Naive thymus-derived CD4-positive, alpha-beta T cell (primary cell): ENCODE results near the gene FRMD4A. TPM values are rescaled to one million over a fixed set of nuclear protein-coding genes. Genes with fewer than 3 reads are reported as not detected.
"Not testable (repeated sequence)": the region's sequence is repeated elsewhere in the genome, so short reads cannot be mapped to it uniquely, and the experiment has no call there.

Experiments
- ATAC-seq: fragments of 150-1000 bp; cut with Tn5 transposase; 2 replicates; pipeline ENCODE4 v1.10.0; 2021; ENCODE audit warnings: mild to moderate bottlenecking, moderate library complexity
- CTCF ChIA-PET: fragments of 350-600 bp; sonication (Branson Sonifier 250); formaldehyde crosslinking; loops from one replicate; lab custom pipeline; 2021; ENCODE audit warnings: antibody characterized with exemption; lab: Charles Lee
- POLR2A ChIA-PET: fragments of 350-600 bp; sonication (Branson Sonifier 250); formaldehyde crosslinking; loops from one replicate; lab custom pipeline; 2021; ENCODE audit warnings: antibody characterized with exemption, inconsistent platforms; lab: Charles Lee
- DNase-seq, 9 donors: peaks; one replicate each; pipeline versions ENCODE4 v3.0.0 to v3.0.0-alpha.2; 2020 to 2022; ENCODE audit warnings: mixed read lengths in 1 of 9
- H3K27ac ChIP-seq: one replicate; pipeline ENCODE4 v1.7.0; 2013; ENCODE audit warnings: mild to moderate bottlenecking, low read depth, low read length, moderate library complexity
- H3K27me3 ChIP-seq, 2 donors: one replicate each; pipeline ENCODE4 v1.7.0; 2013; ENCODE audit warnings: low read length in 2 of 2, mild to moderate bottlenecking in 2 of 2, moderate library complexity in 2 of 2; ENCODE audit not compliant: control insufficient read depth in 2 of 2, insufficient read depth in 2 of 2
- H3K36me3 ChIP-seq, 3 experiments: 1 replicate in 2 of 3; 2 replicates in 1 of 3; pipeline ENCODE4 v1.7.0; 2013; ENCODE audit warnings: low read length in 3 of 3, mild to moderate bottlenecking in 3 of 3, moderate library complexity in 1 of 3; ENCODE audit not compliant: insufficient read depth in 3 of 3, control insufficient read depth in 2 of 3
- H3K4me1 ChIP-seq, 2 donors: one replicate each; pipeline ENCODE4 v1.7.0; 2013; ENCODE audit warnings: low read length in 2 of 2, mild to moderate bottlenecking in 2 of 2, moderate library complexity in 1 of 2; ENCODE audit not compliant: control insufficient read depth in 2 of 2, insufficient read depth in 2 of 2
- H3K4me3 ChIP-seq: 2 replicates; pipeline ENCODE4 v1.7.0; 2013; ENCODE audit warnings: mild to moderate bottlenecking, low read length
- H3K9me3 ChIP-seq, 3 experiments: 1 replicate in 2 of 3; 2 replicates in 1 of 3; pipeline ENCODE4 v1.7.0; 2013; ENCODE audit warnings: low read length in 3 of 3; ENCODE audit not compliant: control insufficient read depth in 2 of 3
- H3K27ac Mint-ChIP-seq, 9 donors: one replicate each; pipeline ENCODE4 v1.8.0; 2020 to 2022; ENCODE audit warnings: mixed read lengths in 9 of 9, mild to moderate bottlenecking in 8 of 9, moderate library complexity in 5 of 9, inconsistent platforms in 2 of 9
- H3K27me3 Mint-ChIP-seq, 5 donors: one replicate each; pipeline ENCODE4 v1.8.0; 2021 to 2022; ENCODE audit warnings: mixed read lengths in 5 of 5, mild to moderate bottlenecking in 1 of 5
- H3K36me3 Mint-ChIP-seq, 5 donors: one replicate each; pipeline ENCODE4 v1.8.0; 2020 to 2022; ENCODE audit warnings: mixed read lengths in 5 of 5, mild to moderate bottlenecking in 3 of 5, inconsistent platforms in 1 of 5
- H3K4me1 Mint-ChIP-seq, 7 donors: one replicate each; pipeline ENCODE4 v1.8.0; 2020 to 2022; ENCODE audit warnings: mixed read lengths in 7 of 7, mild to moderate bottlenecking in 3 of 7, inconsistent platforms in 1 of 7
- H3K4me3 Mint-ChIP-seq, 10 donors: one replicate each; pipeline ENCODE4 v1.8.0; 2020 to 2022; ENCODE audit warnings: mild to moderate bottlenecking in 10 of 10, mixed read lengths in 10 of 10, moderate library complexity in 6 of 10, inconsistent platforms in 2 of 10
- H3K9me3 Mint-ChIP-seq, 11 donors: one replicate each; pipeline ENCODE4 v1.8.0; 2020 to 2022; ENCODE audit warnings: mixed read lengths in 11 of 11, mild to moderate bottlenecking in 4 of 11, inconsistent platforms in 1 of 11, moderate library complexity in 1 of 11
- intact Hi-C, 2 donors: fragments of 100-400 bp; cut with micrococcal nuclease; formaldehyde crosslinking; loops; one replicate each; pipeline ENCODE4 v1.15.1; 2023
- polyA plus RNA-seq, 2 donors: library from polyadenylated mRNA; unstranded; fragments of 300-500 nt; fragmentation: Illumina TruSeq; gene quantifications; one replicate each; pipeline ENCODE4 v1.2.3, GENCODE V29; 2021
- total RNA-seq, 6 experiments: library from RNA in 5 of 6; stranded (reverse) in 5 of 6; gene quantifications; 1 replicate in 5 of 6; 2 replicates in 1 of 6; pipeline ENCODE4 v1.2.3 and lab custom pipeline; 2021 to 2026

FRMD4A gene
- total and polyA plus RNA-seq, 7 experiments from 2014 or later: 0.10 to 3.1 (median 0.62) TPM

DNA sequence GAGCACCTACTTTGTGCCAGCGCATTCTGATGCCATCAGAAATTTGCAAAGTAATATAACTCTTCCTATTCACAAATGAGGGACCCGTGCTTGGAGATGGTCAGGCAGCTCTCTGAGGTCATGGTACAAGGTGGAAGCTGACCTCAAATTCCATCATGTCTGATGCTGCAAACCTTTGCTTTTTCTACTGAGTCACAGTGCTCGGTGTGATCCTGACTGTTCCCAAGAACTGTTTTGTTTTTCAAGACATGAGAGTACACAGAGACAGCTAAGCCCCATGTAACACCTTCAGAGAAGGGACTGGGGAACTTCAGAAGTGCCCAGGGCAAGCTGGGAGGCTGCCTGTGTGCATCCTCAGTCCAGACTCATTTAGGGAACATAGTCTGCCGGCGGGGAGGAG, 111.3 kb downstream of the FRMD4A start:
- CTCF ChIA-PET: no interaction called here
- H3K27ac Mint-ChIP-seq: no peak overlapping the region
- no peaks in the 10 kb centered on the region for H3K9me3 ChIP-seq
- H3K36me3 ChIP-seq: no peaks in the 10 kb centered on the region
- POLR2A ChIA-PET: no interaction called here
- DNase-seq (no peak), ATAC-seq (no peak)
- peaks cover 0 to 2% (median 0%) of the 10 kb centered on the region in 11 donors for H3K9me3 Mint-ChIP-seq
- no peaks in the 10 kb centered on the region for H3K36me3 Mint-ChIP-seq
- no peak overlapping the region for H3K27ac ChIP-seq
- H3K4me1 ChIP-seq: no peaks in the 10 kb centered on the region
- H3K27me3 ChIP-seq: no peaks in the 10 kb centered on the region
- intact Hi-C loops: no loop called here
- no peak overlapping the region for H3K4me3 ChIP-seq
- H3K4me3 Mint-ChIP-seq: no peak overlapping the region
- peaks cover 0 to 11% (median 5%) of the 10 kb centered on the region in 5 donors for H3K27me3 Mint-ChIP-seq
- peaks cover 0 to 1% (median 0%) of the 10 kb centered on the region in 7 donors for H3K4me1 Mint-ChIP-seq

DNA sequence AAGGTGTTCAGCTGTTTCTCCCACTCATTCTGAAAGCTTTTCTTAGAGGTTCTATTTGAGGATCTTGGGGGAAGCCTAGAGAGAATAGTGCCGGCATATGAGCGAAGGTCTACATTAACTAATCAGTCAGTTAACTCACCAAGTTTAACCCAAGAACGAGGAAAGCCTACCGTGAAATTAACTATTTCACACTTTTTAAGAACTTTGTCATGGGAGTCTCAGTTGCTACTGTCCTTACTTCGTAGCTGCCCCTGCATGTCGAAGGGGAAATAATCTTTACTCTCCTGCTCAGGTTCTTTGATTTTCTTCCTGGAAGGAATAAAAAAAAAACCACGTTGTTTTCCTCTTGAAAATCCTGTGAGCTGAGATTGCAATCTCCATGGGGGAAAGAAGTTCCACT, 115.1 kb downstream of the FRMD4A start:
- H3K27me3 ChIP-seq: no peaks in the 10 kb centered on the region
- Mint-ChIP-seq H3K27ac (no peak overlapping the region), H3K9me3 (peaks cover 0 to 2% (median 0%) of the 10 kb centered on the region in 11 donors), H3K27me3 (peaks cover 0 to 21% (median under 1%) of the 10 kb centered on the region in 5 donors), H3K36me3 (no peaks in the 10 kb centered on the region), H3K4me1 (peaks cover 0 to 1% (median 0%) of the 10 kb centered on the region in 7 donors), H3K4me3 (no peak overlapping the region)
- H3K9me3 ChIP-seq: no peaks in the 10 kb centered on the region
- DNase-seq: no peak
- intact Hi-C loops: no loop called here
- H3K36me3 ChIP-seq: no peaks in the 10 kb centered on the region
- H3K4me3 ChIP-seq: no peak overlapping the region
- no peaks in the 10 kb centered on the region for H3K4me1 ChIP-seq
- ChIA-PET POLR2A (no interaction called here), CTCF (no interaction called here)
- no peak for ATAC-seq
- H3K27ac ChIP-seq: no peak overlapping the region

DNA sequence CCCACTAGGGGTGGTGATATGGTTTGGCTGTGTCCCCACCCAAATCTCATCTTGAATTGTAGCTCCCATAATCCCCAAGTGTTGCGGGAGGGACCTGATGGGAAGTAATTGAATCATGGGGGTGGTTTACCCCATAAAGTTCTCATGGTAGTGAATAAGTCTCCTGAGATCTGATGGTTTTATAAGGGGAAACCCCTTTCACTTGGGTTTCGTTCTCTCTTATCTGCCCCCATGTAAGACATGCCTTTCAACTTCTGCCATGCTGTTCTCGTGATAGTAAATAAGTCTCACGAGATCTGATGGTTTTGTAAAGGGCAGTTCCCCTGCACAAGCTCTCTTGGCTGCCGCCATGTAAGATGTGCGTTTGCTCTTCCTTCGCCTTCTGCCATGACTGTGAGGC, 117.0 kb downstream of the FRMD4A start:
- H3K36me3 ChIP-seq, CTCF ChIA-PET, H3K9me3 Mint-ChIP-seq, H3K27me3 ChIP-seq, POLR2A ChIA-PET, H3K27ac Mint-ChIP-seq, DNase-seq, H3K4me3 Mint-ChIP-seq, H3K4me1 Mint-ChIP-seq, H3K4me3 ChIP-seq, ATAC-seq, H3K9me3 ChIP-seq, intact Hi-C loops, H3K4me1 ChIP-seq, H3K27ac ChIP-seq, H3K36me3 Mint-ChIP-seq: not testable (repeated sequence)
- H3K27me3 Mint-ChIP-seq: peaks cover 0 to 14% (median 0%) of the 10 kb centered on the region in 5 donors

DNA sequence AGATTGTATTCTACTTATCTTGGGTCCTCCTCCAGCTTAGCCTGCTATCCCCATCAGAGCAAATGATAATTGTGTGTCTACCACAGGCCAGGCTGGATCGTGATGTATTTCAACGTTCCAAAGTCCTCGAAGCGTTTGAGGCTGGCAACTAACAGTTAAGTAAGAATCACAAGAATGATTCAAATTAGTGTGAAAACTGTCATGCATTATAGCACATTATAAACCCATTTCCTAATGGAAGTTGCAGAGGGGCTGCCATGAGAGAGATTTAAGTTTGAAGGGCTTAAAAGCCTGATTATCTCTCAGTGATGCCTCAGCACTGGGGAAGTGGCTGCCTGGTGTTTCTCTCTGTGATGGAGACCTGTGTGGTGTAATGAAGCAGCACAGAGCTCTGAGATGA, 119.1 kb downstream of the FRMD4A start:
- CTCF ChIA-PET: no interaction called here

DNA sequence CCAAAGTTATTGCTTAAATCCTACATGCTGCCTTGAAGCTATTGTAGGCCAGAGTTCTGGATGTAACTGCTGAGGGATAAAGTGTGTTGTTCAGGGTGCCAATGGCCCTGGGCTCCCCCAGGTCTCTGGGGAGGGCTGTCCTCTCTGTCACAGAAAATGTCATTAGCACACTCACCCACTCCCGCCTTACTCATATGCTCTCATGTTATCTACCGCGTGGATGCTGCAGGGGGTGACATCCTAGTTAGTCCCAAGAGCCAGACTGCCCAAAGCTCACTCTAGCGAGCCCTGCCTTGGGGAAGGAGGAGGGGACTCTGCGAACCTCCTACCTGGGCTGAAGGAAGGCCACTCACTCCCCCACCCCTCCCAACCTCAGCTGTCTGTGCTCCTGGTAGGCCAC, 122.5 kb downstream of the FRMD4A start:
- intact Hi-C loops: no loop called here
- Mint-ChIP-seq H3K27me3 (peaks cover 0 to 14% (median 4%) of the 10 kb centered on the region in 5 donors), H3K4me1 (peaks cover 0 to 1% (median 0%) of the 10 kb centered on the region in 7 donors), H3K9me3 (no peaks in the 10 kb centered on the region), H3K4me3 (no peak overlapping the region), H3K27ac (no peak overlapping the region), H3K36me3 (peaks cover 0 to 3% (median 0%) of the 10 kb centered on the region in 5 donors)
- POLR2A ChIA-PET: no interaction called here
- no peaks in the 10 kb centered on the region for H3K4me1 ChIP-seq
- no peaks in the 10 kb centered on the region for H3K9me3 ChIP-seq
- no peaks in the 10 kb centered on the region for H3K36me3 ChIP-seq
- H3K27me3 ChIP-seq: no peaks in the 10 kb centered on the region
- H3K4me3 ChIP-seq: no peak overlapping the region
- no peak overlapping the region for H3K27ac ChIP-seq
- DNase-seq (no peak), ATAC-seq (no peak)
- CTCF ChIA-PET: interaction anchor here (1.7 kb wide), 1 partner anchor 11 kb away, joined by 3 read pairs; no protein-coding TSS in a partner anchor

More for the DNA sequence above, 119.1 kb downstream of the FRMD4A start:
- DNase-seq (no peak), ATAC-seq (no peak)
- H3K9me3 Mint-ChIP-seq: peaks cover 0 to 2% (median 0%) of the 10 kb centered on the region in 11 donors
- no peaks in the 10 kb centered on the region for H3K9me3 ChIP-seq
- H3K27me3 Mint-ChIP-seq: peaks cover 0 to 14% (median 0%) of the 10 kb centered on the region in 5 donors
- H3K27ac Mint-ChIP-seq: no peak overlapping the region
- no peaks in the 10 kb centered on the region for H3K36me3 ChIP-seq
- H3K4me3 ChIP-seq: no peak overlapping the region
- no peak overlapping the region for H3K4me3 Mint-ChIP-seq
- no peaks in the 10 kb centered on the region for H3K27me3 ChIP-seq
- POLR2A ChIA-PET: no interaction called here
- H3K4me1 ChIP-seq: no peaks in the 10 kb centered on the region
- H3K27ac ChIP-seq: no peak overlapping the region
- no peaks in the 10 kb centered on the region for H3K4me1 Mint-ChIP-seq
- intact Hi-C loops: no loop called here
- H3K36me3 Mint-ChIP-seq: peaks cover 0 to 3% (median 0%) of the 10 kb centered on the region in 5 donors

DNA sequence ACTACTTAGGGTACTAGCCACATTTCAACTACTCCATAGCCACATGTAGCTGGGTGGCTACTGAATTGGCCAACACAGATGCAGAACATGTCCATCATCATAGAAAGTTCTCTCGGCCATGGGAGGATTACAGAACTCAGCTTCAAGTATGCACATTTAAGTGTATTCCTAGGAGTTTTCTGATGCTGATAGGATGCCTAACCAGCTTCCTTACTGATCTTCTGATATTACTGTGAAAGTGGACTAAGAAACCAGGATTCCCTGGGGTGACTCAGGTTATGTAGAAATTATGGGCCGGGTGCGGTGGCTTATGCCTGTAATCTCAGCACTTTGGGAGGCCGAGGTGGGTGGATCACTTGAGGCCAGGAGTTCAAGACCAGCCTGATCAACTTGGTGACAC, 125.5 kb downstream of the FRMD4A start:
- Histone ChIP-seq H3K4me3 (no peak overlapping the region), H3K4me1 (no peaks in the 10 kb centered on the region), H3K36me3 (no peaks in the 10 kb centered on the region), H3K27ac (no peak overlapping the region), H3K9me3 (no peaks in the 10 kb centered on the region), H3K27me3 (no peaks in the 10 kb centered on the region)
- ChIA-PET CTCF (no interaction called here), POLR2A (interaction anchor here (1.2 kb wide), 1 partner anchor 11 kb away, joined by 3 read pairs; no protein-coding TSS in a partner anchor)
- peaks cover 0 to 3% (median 0%) of the 10 kb centered on the region in 5 donors for H3K36me3 Mint-ChIP-seq
- H3K4me3 Mint-ChIP-seq: no peak overlapping the region
- no peak overlapping the region for H3K27ac Mint-ChIP-seq
- ATAC-seq (no peak), DNase-seq (no peak)
- peaks cover 6 to 12% (median 9%) of the 10 kb centered on the region in 5 donors for H3K27me3 Mint-ChIP-seq
- no peaks in the 10 kb centered on the region for H3K9me3 Mint-ChIP-seq
- H3K4me1 Mint-ChIP-seq: peaks cover 0 to 1% (median 0%) of the 10 kb centered on the region in 7 donors
- intact Hi-C loops: no loop called here
